ENCODE results near the gene PAXIP1.

The PAXIP1 gene

GRCh38 chr7:154998481-154998880 lies 4.4 kb downstream of the PAXIP1 start:
- TF ChIP-seq, protein P1, sequence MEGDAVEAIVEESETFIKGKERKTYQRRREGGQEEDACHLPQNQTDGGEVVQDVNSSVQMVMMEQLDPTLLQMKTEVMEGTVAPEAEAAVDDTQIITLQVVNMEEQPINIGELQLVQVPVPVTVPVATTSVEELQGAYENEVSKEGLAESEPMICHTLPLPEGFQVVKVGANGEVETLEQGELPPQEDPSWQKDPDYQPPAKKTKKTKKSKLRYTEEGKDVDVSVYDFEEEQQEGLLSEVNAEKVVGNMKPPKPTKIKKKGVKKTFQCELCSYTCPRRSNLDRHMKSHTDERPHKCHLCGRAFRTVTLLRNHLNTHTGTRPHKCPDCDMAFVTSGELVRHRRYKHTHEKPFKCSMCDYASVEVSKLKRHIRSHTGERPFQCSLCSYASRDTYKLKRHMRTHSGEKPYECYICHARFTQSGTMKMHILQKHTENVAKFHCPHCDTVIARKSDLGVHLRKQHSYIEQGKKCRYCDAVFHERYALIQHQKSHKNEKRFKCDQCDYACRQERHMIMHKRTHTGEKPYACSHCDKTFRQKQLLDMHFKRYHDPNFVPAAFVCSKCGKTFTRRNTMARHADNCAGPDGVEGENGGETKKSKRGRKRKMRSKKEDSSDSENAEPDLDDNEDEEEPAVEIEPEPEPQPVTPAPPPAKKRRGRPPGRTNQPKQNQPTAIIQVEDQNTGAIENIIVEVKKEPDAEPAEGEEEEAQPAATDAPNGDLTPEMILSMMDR (IDR thresholded peaks at IDR 0.05; ENCODE audit: low read depth, low read length) = no peak
- in situ Hi-C loops (cut with HindIII; ENCODE audit: low sequenced_read_pairs) = no loop called here
- DNase-seq (ENCODE audit: low read depth, low spot score) = no peak
- no peak overlapping the region for H3K4me3 ChIP-seq (ENCODE audit: low read depth, low read length)

DNA sequence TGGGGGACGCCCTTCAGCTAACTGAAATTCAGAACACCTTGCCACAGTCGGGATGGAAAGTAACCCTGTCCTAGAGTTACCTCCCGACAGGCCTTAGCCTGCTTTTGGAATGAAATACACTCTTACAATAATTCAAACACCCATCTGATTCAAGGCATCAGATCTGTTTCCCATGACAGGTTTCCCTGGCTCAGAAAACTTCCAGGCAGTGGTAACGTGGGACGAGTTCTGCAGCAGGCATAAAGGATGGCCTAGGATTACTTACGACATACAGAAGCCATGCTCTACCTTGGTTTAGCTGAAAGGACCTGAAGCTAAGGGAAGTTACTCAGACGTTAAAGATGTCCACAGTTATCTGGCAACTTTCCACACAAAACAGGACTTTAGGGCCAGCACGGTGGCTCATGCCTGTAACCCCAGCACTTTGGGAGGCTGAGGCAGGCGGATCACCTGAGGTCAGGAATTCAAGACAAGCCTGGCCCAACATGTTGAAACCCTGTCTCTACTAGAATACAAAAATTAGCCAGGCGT lies 5.0 kb downstream of the PAXIP1 start:
- DNase-seq (ENCODE audit: low read depth, low spot score) = no peak
- in situ Hi-C loops (cut with HindIII; ENCODE audit: low sequenced_read_pairs) = no loop called here
- TF ChIP-seq, protein P1 (IDR thresholded peaks at IDR 0.05; ENCODE audit: low read depth, low read length) = no peak
- no peak overlapping the region for H3K4me3 ChIP-seq (ENCODE audit: low read depth, low read length)

- TF ChIP-seq, protein P1 (IDR thresholded peaks at IDR 0.05; ENCODE audit: low read depth, low read length) = no peak
- in situ Hi-C loops (cut with HindIII; ENCODE audit: low sequenced_read_pairs) = no loop called here
These were observed 6.2 kb downstream of the PAXIP1 start for GRCh38 chr7:154996756-154997155.

GRCh38 chr7:154996101-154996500 lies 6.8 kb downstream of the PAXIP1 start:
- no peak overlapping the region for H3K4me3 ChIP-seq (ENCODE audit: low read depth, low read length)
- TF ChIP-seq, protein P1 (IDR thresholded peaks at IDR 0.05; ENCODE audit: low read depth, low read length) = no peak
- DNase-seq (ENCODE audit: low read depth, low spot score) = no peak
- in situ Hi-C loops (cut with HindIII; ENCODE audit: low sequenced_read_pairs) = no loop called here

More at GRCh38 chr7:154996756-154997155, 6.2 kb downstream of the PAXIP1 start:
- no peak for DNase-seq (ENCODE audit: low read depth, low spot score)
- H3K4me3 ChIP-seq (ENCODE audit: low read depth, low read length) = no peak overlapping the region

DNA sequence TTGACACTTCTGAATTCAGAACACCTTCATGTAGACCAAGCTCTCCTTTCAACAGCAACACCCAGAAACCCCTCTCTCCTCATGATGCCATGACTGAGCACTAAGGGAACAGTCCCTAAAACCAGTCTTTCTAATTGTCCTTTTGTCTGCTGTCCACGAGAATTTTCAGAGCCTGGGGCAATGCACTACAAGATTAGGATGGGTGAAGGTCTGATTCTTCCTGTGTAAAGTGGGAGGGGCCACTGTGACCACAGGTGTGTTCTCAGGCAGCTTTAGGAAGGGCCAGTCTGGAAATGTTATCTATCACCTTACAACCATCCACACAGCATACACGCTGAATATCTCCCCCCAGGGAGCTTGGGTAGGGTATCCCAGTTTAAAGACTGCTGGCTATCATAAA lies 7.9 kb downstream of the PAXIP1 start:
- DNase-seq (ENCODE audit: low read depth, low spot score) = no peak
- no peak overlapping the region for H3K4me3 ChIP-seq (ENCODE audit: low read depth, low read length)
- TF ChIP-seq, protein P1 (IDR thresholded peaks at IDR 0.05; ENCODE audit: low read depth, low read length) = no peak
- in situ Hi-C loops (cut with HindIII; ENCODE audit: low sequenced_read_pairs) = no loop called here

DNA sequence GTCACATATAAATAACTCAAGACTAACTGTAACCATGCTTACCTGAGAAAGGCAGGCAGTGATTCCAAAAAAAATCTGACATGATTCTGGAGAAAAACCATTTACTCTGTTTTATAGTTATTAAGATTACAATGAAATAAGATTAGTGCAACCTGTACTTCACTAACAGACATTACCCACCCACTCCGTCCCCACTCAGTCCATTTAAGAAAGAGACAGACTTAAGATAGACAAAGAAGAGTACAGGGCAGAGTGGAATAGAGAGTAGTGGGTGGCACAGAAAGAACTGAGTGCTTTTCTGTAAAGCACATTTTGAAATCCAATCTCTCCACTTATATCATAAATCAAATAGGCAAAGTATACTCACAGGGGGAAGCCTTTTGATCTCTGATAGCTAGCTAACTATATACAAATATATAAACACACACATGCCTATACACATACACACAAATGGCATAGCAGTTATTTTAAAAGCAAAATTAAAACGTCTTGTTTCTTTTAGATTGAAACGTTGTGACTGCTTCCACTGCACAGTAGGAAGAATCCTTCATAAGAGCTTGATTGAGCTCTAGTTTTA lies 11.9 kb downstream of the PAXIP1 start:
- TF ChIP-seq, protein P1 (IDR thresholded peaks at IDR 0.05; ENCODE audit: low read depth, low read length) = no peak
- in situ Hi-C loops (cut with HindIII; ENCODE audit: low sequenced_read_pairs) = no loop called here
- DNase-seq (ENCODE audit: low read depth, low spot score) = no peak
- no peak overlapping the region for H3K4me3 ChIP-seq (ENCODE audit: low read depth, low read length)

All from astrocyte of the spinal cord (primary cell).